GM21528 (cell line): ENCODE data around the gene C20orf144.

Source experiments
- ATAC-seq: cut with Tn5 transposase; IDR thresholded peaks from one replicate; pipeline ENCODE4 v1.9.1; 2021; ENCODE audit warnings: mild to moderate bottlenecking, moderate library complexity; ENCODE audit not compliant: unreplicated experiment, low FRiP score

The C20orf144 gene

GRCh38 chr20:33649201-33649681 lies 12.9 kb upstream of the C20orf144 start:
- no peak for ATAC-seq

GRCh38 chr20:33650111-33650752 lies 11.9 kb upstream of the C20orf144 start:
- ATAC-seq, result no peak

GRCh38 chr20:33650753-33651561 lies 11.2 kb upstream of the C20orf144 start:
- ATAC-seq, result no peak

- ATAC-seq, result no peak
These were observed 10.5 kb upstream of the C20orf144 start for GRCh38 chr20:33651562-33652048.

GRCh38 chr20:33653218-33653899 lies 8.8 kb upstream of the C20orf144 start:
- no peak for ATAC-seq

GRCh38 chr20:33653900-33654596 lies 8.1 kb upstream of the C20orf144 start:
- no peak for ATAC-seq

GRCh38 chr20:33654680-33655161 lies 7.4 kb upstream of the C20orf144 start:
- ATAC-seq, result no peak

GRCh38 chr20:33655164-33655563 lies 7.0 kb upstream of the C20orf144 start:
- ATAC-seq, result no peak

GRCh38 chr20:33656010-33656782 lies 5.9 kb upstream of the C20orf144 start:
- no peak for ATAC-seq

GRCh38 chr20:33656783-33657703 lies 5.1 kb upstream of the C20orf144 start:
- no peak for ATAC-seq

- ATAC-seq, result no peak
These were observed 4.4 kb upstream of the C20orf144 start for GRCh38 chr20:33657704-33658095.

GRCh38 chr20:33658510-33658909 lies 3.6 kb upstream of the C20orf144 start:
- no peak for ATAC-seq

GRCh38 chr20:33658929-33659328 lies 3.2 kb upstream of the C20orf144 start:
- ATAC-seq, result no peak

- ATAC-seq, result no peak
These were observed 2.6 kb upstream of the C20orf144 start for GRCh38 chr20:33659341-33660034.

GRCh38 chr20:33660035-33660684 lies 2.0 kb upstream of the C20orf144 start:
- no peak for ATAC-seq

- no peak for ATAC-seq
These were observed 1.5 kb upstream of the C20orf144 start for GRCh38 chr20:33660685-33661058.
